ENCODE data around the gene DBF4B.
A peak's percentile ranks its signal among the peaks of the same experiment; 100 is the strongest.
"Not testable (repeated sequence)": the region's sequence is repeated elsewhere in the genome, so short reads cannot be mapped to it uniquely, and the experiment has no call there.

DBF4B gene

DNA sequence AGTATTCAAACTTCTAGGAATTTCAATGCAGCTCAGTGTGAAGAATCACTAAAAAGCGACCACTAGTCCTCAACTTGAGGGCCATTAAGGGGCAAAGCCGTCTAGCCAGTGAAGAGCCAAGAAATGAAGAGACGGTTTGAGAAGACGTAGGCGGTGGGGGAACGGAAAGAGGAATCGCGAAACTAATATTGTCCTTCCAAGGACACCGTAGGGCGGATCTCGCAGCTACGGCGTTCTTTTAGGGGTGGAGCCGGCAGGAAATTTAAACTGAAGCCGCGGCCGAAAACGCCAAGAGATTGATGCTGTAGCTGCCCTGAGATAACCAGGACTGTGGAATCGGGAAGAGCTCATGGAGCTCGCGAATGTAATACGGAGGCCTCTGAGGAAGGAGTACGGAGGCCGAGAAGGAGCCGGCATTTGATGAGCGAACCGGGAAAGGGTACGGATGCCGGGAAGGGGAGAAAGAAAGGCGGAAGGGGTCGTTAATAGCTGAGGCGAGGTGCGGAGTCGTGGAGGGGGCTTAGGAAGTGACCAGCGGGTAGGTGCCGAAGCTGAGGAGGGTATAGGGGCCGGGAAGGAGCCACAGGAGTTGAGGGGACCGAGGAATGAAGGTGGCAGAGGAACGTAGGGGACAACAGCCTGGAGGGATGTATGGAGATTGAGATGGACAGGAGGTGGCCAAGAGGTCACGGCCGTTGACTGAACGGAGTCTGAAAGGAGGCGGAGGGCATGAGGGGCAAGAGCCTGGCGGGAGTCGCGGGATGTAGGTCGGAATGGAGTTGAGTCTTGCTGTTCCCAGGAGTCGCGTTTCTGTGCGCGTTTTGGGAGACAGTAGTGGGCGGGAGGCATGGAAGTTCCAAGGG lies at the start of gene DBF4B:
Gene DBF4B, plus strand, starts transcription at position 265 of the 863 bp plus-strand sequence. Its CDS starts 156 bp downstream, at position 421.
- DNase-seq (ENCODE audit: low read depth) = peak; percentile 70

- no peak for DNase-seq (ENCODE audit: low read depth)
These were observed 46.6 kb upstream of the DBF4B start for GRCh38 chr17:44661835-44662234.

DNA sequence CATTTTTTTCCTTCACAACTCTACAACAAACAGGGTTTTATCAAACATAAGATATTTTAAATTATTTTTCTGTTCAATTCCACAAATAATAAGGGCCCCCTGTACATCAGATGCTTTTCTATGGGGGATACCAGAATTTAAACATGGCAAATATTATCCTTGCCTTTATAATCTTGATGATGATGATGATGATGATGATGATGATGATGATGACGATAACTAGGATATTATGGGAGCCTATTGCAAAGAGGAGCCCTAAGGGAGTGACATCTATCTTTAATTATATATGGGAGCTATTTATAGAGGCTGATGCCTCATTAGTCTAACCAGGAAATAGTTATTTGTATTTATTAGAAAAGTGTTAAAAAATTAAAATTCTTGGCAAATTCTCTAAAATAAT lies 45.4 kb upstream of the DBF4B start:
- no peak for DNase-seq (ENCODE audit: low read depth)

- no peak for DNase-seq (ENCODE audit: low read depth)
These were observed 43.6 kb upstream of the DBF4B start for GRCh38 chr17:44664867-44665266.

DNA sequence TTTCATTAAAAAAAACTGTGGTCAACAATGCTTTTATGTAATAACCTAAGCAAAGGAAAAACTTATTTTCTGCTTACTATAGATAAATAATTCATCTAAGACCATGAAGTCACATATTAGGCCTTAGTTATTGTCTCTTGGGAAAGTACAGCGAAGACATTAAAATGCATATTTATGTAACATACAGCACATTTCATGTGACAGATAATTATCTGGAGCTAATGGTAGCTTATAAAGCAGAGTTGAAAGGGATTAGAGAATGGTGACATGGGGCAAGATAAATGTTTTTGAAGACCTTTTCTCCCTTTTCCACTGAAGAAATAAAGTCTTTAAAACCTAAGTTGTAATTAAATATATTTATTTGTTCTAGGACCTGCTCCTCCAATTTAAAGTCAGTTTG lies 42.5 kb upstream of the DBF4B start:
- no peak for DNase-seq (ENCODE audit: low read depth)

DNA sequence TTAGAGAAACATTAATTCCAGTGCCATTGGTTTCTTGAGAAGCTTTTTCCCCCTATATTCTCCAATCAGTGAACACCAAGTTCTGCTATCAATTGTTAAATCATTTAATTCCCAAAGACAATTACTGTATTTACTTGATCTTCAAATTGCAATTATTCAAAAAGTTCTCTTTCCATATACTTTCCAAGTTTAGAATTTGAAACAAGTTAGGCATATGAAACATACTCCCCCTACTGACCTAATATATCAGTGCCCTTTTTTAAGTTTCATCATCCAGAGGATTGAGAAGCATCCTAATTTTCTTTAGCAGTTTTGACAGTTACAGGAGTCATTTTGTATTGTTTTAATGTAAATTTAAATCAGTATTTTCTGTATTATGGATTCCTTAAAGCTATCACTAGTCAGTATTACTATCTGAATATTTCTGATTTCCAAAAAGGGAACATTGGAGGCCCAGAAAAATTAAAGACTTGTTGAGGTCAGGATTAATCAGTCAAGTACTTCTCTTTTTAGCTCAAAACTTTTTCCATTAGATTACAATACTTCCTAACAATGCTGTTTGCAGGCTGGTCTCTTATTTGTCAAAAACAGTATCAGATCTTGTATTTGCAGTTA lies 35.9 kb upstream of the DBF4B start:
- DNase-seq (ENCODE audit: low read depth) = no peak

- no peak for DNase-seq (ENCODE audit: low read depth)
These were observed 34.6 kb upstream of the DBF4B start for GRCh38 chr17:44673893-44674292.

DNA sequence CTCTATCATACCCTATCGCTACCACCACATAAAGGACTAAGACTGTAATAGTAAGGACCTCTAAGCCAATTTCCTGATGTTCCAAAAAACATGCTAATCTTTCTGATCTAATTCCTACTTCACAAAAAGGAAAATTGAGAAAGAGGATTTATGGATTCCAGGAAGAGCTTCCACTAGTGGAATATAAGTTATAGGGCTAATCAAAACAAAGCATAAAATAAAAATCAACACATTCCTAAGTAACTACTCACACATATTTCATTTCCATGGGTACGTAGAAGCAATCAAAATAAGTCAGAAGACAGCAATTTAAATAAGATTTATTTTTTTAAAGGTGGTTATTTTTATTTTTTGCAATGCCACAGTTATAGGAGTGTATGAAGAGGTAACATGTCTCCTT lies 31.3 kb upstream of the DBF4B start:
- DNase-seq (ENCODE audit: low read depth) = no peak

DNA sequence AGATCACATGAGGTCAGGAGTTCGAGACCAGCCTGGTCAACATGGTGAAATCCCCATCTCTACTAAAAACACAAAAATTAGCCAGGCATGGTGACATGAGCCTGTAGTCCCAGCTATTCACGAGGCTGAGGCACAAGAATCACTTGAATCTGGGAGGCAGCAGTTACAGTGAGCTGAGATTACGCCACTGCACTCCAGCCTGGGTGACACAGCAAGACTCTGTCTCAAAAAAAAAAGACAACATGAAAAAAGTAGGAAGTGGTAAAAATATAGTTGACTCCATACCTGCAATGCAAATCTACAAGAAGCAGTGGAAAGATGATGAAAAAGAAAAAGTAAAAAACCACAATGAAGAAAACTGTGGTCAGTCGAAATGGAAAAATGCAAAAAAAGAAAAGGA lies 25.2 kb upstream of the DBF4B start:
- DNase-seq (ENCODE audit: low read depth) = not testable (repeated sequence)

- DNase-seq (ENCODE audit: low read depth) = no peak
These were observed 20.7 kb upstream of the DBF4B start for GRCh38 chr17:44687756-44688155.

GRCh38 chr17:44688200-44688599 lies 20.3 kb upstream of the DBF4B start:
- no peak for DNase-seq (ENCODE audit: low read depth)

GRCh38 chr17:44688675-44689476 lies 19.6 kb upstream of the DBF4B start:
- DNase-seq (ENCODE audit: low read depth) = no peak

DNA sequence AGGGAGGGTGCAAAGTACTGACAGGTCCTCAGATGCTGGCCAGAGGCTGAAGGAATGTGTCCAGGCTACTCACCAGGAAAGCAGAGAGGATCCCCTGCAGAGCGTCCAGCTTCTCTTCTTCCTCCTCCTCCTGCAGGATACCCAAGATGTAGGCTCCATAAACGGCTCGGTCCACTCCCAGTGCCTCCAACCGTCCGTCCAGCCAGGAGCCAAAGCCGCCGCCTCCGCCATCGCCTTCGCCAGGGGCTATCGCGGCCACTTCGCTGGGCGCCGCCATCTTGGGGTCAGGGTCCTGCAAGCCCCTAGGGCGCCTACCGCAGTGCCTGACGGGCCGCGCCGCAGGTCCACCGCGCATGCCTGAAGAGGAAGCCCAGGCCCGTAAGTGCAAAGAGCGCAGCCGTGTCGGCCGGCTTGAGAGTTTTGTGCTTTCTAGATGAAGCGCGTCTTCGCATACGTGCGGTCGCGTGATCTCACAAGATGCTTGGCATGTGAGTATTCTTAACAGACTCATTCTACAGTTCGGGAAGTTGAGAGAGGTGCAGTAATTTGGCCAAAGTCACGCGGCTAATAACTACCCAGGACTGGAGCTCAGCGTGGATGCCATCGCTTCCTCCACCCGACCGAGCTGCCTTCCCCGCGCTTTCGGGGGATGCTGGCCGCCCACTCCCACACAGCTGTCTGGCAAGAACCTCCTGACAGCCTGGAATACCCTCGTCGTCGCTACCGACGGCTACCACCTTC lies 18.8 kb upstream of the DBF4B start, which contains the start of gene CCDC43:
Gene CCDC43, minus strand, starts transcription at position 300 of the 741 bp plus-strand sequence. Its CDS starts 23 bp downstream, at position 277.
- peak; percentile 88 for DNase-seq (ENCODE audit: low read depth)

GRCh38 chr17:44690746-44691306 lies 17.6 kb upstream of the DBF4B start:
- DNase-seq (ENCODE audit: low read depth) = not testable (repeated sequence)

- DNase-seq (ENCODE audit: low read depth) = no peak
These were observed 14.9 kb upstream of the DBF4B start for GRCh38 chr17:44693609-44694008.

GRCh38 chr17:44700288-44700687 lies 8.2 kb upstream of the DBF4B start:
- not testable (repeated sequence) for DNase-seq (ENCODE audit: low read depth)

DNA sequence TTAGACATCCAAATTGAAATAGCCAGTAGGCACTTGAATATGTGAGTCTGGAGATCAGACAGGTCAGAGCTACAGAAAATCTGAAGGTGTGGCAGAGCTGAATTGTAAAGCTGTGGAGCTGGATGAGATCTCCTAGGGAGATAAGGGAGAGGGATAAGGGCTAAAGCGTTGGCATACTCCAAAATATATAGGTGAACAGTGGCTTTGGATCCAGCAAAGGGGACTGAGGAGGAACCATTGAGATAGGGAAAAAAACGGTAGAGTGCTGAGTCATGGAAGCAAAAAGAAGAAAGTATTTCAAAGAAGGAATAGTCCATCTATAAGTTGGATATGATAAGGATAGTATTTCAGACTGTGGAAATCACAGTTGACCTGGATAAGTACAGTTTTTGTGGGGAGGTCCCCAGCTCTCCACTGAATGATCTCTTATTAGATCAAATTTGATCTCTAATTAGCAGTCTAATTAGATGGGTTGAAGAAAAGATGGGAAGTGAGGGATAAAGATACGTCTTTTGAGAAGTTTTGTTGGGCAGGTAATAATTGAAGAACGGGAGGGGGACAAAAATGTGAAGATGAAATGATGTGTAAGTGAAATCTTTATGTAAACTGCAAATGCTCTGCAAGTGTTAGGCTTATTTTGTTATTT lies 587 bp upstream of the DBF4B start:
- no peak for DNase-seq (ENCODE audit: low read depth)

DNA sequence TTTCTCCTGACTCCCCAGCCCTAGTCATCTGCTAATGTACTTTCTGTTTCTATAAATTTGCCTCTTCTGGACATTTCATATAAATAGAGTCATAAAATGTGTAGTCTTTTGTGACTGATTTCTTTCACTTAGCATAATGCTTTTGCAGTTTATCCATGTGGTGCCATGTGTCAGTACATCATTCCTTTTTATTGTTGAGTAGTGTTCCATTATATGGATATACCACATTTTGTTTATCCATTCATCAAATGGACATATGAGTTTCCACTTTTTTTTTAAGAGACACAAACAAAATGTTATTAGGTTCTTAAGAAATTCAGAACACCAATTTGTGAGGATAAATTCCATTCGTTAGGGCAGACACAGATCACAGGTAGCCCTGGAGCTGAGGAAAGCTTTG lies 11.0 kb downstream of the DBF4B start:
- no peak for DNase-seq (ENCODE audit: low read depth)

DNA sequence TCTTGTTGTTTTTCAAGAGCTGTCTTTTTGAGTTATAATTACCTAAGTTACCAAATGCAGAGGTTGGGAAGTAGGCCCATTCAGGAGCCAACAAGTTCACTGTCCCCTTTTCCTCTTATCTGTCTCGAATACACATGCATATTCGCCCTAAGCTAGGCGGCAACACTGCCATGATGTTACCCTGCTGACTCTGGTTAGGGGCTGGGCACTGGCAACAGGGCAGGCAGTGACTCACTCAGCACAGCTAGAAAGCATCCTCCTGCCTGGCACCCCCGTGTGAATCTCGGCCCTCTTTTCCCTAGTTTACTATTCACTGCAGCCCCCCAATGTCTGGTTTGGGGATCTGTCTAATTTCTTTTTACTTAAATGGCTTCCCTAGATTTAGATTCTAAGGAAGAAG lies 13.8 kb downstream of the DBF4B start:
- DNase-seq (ENCODE audit: low read depth) = no peak

- DNase-seq (ENCODE audit: low read depth) = not testable (repeated sequence)
These were observed 17.7 kb downstream of the DBF4B start for GRCh38 chr17:44726121-44726520.

DNA sequence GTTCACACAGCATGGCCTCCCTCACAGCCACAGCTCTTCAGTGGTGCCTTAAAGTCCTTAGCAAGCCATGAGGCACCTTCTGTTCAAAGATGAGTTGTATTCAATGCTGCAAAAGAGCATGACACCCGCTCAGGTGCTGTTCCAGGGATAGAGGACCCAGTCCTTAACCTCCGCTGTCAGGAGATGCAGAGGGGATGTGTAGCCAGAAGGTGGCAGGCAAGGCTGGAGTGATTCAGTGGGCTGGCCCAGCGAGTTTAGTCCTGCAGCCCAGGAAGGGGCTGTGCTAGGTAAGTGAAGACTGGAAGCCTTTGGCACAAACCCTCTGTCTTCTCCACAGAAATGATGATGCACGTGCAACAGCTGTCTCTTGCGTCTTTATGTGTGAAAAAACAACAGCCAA lies 25.3 kb downstream of the DBF4B start:
- no peak for DNase-seq (ENCODE audit: low read depth)

All from activated T-cell treated with anti-CD3 and anti-CD28 coated beads for 1 hour (primary cell).